COLO829 (cell line): Measurements from ENCODE around the gene ADD2.
A peak's percentile ranks its signal among the peaks of the same experiment; 100 is the strongest.
"Not testable (repeated sequence)": the region's sequence is repeated elsewhere in the genome, so short reads cannot be mapped to it uniquely, and the experiment has no call there.

Experiments
- DNase-seq: peaks from one replicate; pipeline ENCODE4 v3.0.0; 2012; ENCODE audit warnings: low spot score

ADD2 gene

GRCh38 chr2:70751881-70752280, 16.1 kb downstream of the ADD2 start:
- DNase-seq = no peak

- DNase-seq = no peak
These were observed 17.7 kb downstream of the ADD2 start for GRCh38 chr2:70750320-70750719.

GRCh38 chr2:70748002-70748784, 19.8 kb downstream of the ADD2 start:
- no peak for DNase-seq

GRCh38 chr2:70747284-70747683, 20.7 kb downstream of the ADD2 start:
- no peak for DNase-seq

- DNase-seq = no peak
These were observed 21.7 kb downstream of the ADD2 start for GRCh38 chr2:70746094-70746974.

- DNase-seq = no peak
These were observed 22.6 kb downstream of the ADD2 start for GRCh38 chr2:70745276-70745825.

GRCh38 chr2:70744397-70744796, 23.6 kb downstream of the ADD2 start:
- DNase-seq = peak; percentile 21

GRCh38 chr2:70743677-70744076, 24.3 kb downstream of the ADD2 start:
- DNase-seq = no peak

GRCh38 chr2:70743068-70743467, 24.9 kb downstream of the ADD2 start:
- DNase-seq = no peak

GRCh38 chr2:70739492-70739891, 28.5 kb downstream of the ADD2 start:
- DNase-seq = not testable (repeated sequence)

- no peak for DNase-seq
These were observed 29.8 kb downstream of the ADD2 start for GRCh38 chr2:70738159-70738558.

- no peak for DNase-seq
These were observed 32.9 kb downstream of the ADD2 start for GRCh38 chr2:70735071-70735470.

GRCh38 chr2:70733646-70734180, 34.3 kb downstream of the ADD2 start:
- no peak for DNase-seq

GRCh38 chr2:70732766-70733645, 35.0 kb downstream of the ADD2 start:
- no peak for DNase-seq

- DNase-seq = no peak
These were observed 37.3 kb downstream of the ADD2 start for GRCh38 chr2:70730730-70731129.

GRCh38 chr2:70729647-70730046, 38.4 kb downstream of the ADD2 start:
- DNase-seq = no peak

GRCh38 chr2:70728128-70728527, 39.9 kb downstream of the ADD2 start:
- no peak for DNase-seq

GRCh38 chr2:70726947-70727725, 40.9 kb downstream of the ADD2 start:
- peak; percentile 15 for DNase-seq

- DNase-seq = no peak
These were observed 42.5 kb downstream of the ADD2 start for GRCh38 chr2:70725505-70725904.

- DNase-seq = no peak
These were observed 43.6 kb downstream of the ADD2 start for GRCh38 chr2:70724366-70724765.
